Measurements from ENCODE around the gene TMPRSS6.

TMPRSS6 gene

GRCh38 chr22:37044634-37045625 lies 64.6 kb downstream of the TMPRSS6 start:
- Mint-ChIP-seq H3K9me3 (no peaks in the 10 kb centered on the region), H3K4me3 (no peak overlapping the region), H3K36me3 (ENCODE audit: low read depth) (no peaks in the 10 kb centered on the region), H3K27ac (no peak overlapping the region), H3K27me3 (ENCODE audit: low read depth) (peaks cover 25% of the 10 kb centered on the region), H3K4me1 (peaks cover 31% of the 10 kb centered on the region)
- no peak for TF ChIP-seq CTCF (IDR thresholded peaks at IDR 0.05; ENCODE audit: unreplicated experiment in 3 of 3)

- peak; percentile 47 to 60 (median 52) for TF ChIP-seq CTCF (IDR thresholded peaks at IDR 0.05; ENCODE audit: unreplicated experiment in 3 of 3)
- Mint-ChIP-seq H3K36me3 (ENCODE audit: low read depth) (no peaks in the 10 kb centered on the region), H3K4me1 (peaks cover 38% of the 10 kb centered on the region), H3K4me3 (peak overlapping the region in 1 of 3 experiments; percentile 15), H3K9me3 (no peaks in the 10 kb centered on the region), H3K27me3 (ENCODE audit: low read depth) (peaks cover 22% of the 10 kb centered on the region), H3K27ac (peak overlapping the region in 1 of 3 experiments; percentile 78)
Observed at GRCh38 chr22:37043828-37044538, 65.5 kb downstream of the TMPRSS6 start.

- Mint-ChIP-seq H3K4me1 (peaks cover 38% of the 10 kb centered on the region), H3K27me3 (ENCODE audit: low read depth) (peaks cover 22% of the 10 kb centered on the region), H3K9me3 (no peaks in the 10 kb centered on the region), H3K4me3 (no peak overlapping the region), H3K36me3 (ENCODE audit: low read depth) (no peaks in the 10 kb centered on the region), H3K27ac (no peak overlapping the region)
- TF ChIP-seq CTCF (IDR thresholded peaks at IDR 0.05; ENCODE audit: unreplicated experiment in 3 of 3), result no peak
Observed at GRCh38 chr22:37043209-37043827, 66.2 kb downstream of the TMPRSS6 start.

GRCh38 chr22:37039466-37039865 lies 70.0 kb downstream of the TMPRSS6 start:
- peaks cover 37% of the 10 kb centered on the region for H3K4me1 Mint-ChIP-seq

GRCh38 chr22:37037669-37038068 lies 71.8 kb downstream of the TMPRSS6 start:
- peaks cover 7% of the 10 kb centered on the region for H3K27me3 Mint-ChIP-seq (ENCODE audit: low read depth)

More at GRCh38 chr22:37039466-37039865, 70.0 kb downstream of the TMPRSS6 start:
- Mint-ChIP-seq H3K4me3 (no peak overlapping the region), H3K27ac (peak overlapping the region; percentile 17 to 81 (median 51)), H3K27me3 (ENCODE audit: low read depth) (peaks cover 15% of the 10 kb centered on the region), H3K9me3 (no peaks in the 10 kb centered on the region), H3K36me3 (ENCODE audit: low read depth) (no peaks in the 10 kb centered on the region)
- no peak for TF ChIP-seq CTCF (IDR thresholded peaks at IDR 0.05; ENCODE audit: unreplicated experiment in 3 of 3)

More at GRCh38 chr22:37037669-37038068, 71.8 kb downstream of the TMPRSS6 start:
- Mint-ChIP-seq H3K27ac (no peak overlapping the region), H3K4me3 (no peak overlapping the region), H3K4me1 (peaks cover 28% of the 10 kb centered on the region), H3K36me3 (ENCODE audit: low read depth) (no peaks in the 10 kb centered on the region), H3K9me3 (no peaks in the 10 kb centered on the region)
- no peak for TF ChIP-seq CTCF (IDR thresholded peaks at IDR 0.05; ENCODE audit: unreplicated experiment in 3 of 3)
